Measurements from ENCODE around the gene PTX4. TPM values are rescaled to one million over a fixed set of nuclear protein-coding genes. Genes with fewer than 3 reads are reported as not detected.

PTX4 gene
- total and polyA plus RNA-seq, 3 donors from 2014 or later: 1.3 to 3.4 (median 1.7) TPM

DNA sequence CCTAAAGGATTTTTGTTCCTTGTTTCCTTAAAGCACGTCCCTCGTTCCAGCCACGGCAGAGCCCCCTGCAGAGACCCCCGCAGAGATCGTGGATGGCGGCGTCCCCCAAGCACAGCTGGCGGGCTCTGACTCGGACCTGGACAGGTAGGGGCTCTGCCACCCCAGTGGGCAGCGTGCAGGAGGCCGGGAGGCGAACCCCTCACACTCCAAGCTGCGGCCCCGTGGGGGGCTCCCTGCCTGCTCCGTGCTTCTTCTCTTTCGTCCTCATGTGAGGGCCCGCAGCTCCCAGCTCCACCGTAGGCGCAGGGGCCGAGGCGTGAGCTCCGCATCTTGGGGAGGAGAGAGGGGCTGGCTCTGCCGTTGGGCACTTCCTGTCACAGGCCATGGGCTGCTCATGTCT is 12.9 kb upstream of the PTX4 start:
- no peaks in the 10 kb centered on the region for H3K27me3 ChIP-seq
- no peak for DNase-seq
- TF ChIP-seq POLR2A (IDR thresholded peaks at IDR 0.05): no peak
- TF ChIP-seq, protein P1, sequence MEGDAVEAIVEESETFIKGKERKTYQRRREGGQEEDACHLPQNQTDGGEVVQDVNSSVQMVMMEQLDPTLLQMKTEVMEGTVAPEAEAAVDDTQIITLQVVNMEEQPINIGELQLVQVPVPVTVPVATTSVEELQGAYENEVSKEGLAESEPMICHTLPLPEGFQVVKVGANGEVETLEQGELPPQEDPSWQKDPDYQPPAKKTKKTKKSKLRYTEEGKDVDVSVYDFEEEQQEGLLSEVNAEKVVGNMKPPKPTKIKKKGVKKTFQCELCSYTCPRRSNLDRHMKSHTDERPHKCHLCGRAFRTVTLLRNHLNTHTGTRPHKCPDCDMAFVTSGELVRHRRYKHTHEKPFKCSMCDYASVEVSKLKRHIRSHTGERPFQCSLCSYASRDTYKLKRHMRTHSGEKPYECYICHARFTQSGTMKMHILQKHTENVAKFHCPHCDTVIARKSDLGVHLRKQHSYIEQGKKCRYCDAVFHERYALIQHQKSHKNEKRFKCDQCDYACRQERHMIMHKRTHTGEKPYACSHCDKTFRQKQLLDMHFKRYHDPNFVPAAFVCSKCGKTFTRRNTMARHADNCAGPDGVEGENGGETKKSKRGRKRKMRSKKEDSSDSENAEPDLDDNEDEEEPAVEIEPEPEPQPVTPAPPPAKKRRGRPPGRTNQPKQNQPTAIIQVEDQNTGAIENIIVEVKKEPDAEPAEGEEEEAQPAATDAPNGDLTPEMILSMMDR (IDR thresholded peaks at IDR 0.05): no peak
- H3K36me3 ChIP-seq (ENCODE audit: low read depth, missing control alignments): no peaks in the 10 kb centered on the region
- no peak overlapping the region for H3K4me3 ChIP-seq
- 93% methylated on average over 17 to 23 of the region's 23 CpGs for WGBS, 2 donors
- no peak overlapping the region for H3K27ac ChIP-seq
- H3K9me3 ChIP-seq: no peaks in the 10 kb centered on the region
- no peaks in the 10 kb centered on the region for H3K4me1 ChIP-seq
- intact Hi-C loops (cut with DNase I; ENCODE audit: low total_unique reads): no loop called here

DNA sequence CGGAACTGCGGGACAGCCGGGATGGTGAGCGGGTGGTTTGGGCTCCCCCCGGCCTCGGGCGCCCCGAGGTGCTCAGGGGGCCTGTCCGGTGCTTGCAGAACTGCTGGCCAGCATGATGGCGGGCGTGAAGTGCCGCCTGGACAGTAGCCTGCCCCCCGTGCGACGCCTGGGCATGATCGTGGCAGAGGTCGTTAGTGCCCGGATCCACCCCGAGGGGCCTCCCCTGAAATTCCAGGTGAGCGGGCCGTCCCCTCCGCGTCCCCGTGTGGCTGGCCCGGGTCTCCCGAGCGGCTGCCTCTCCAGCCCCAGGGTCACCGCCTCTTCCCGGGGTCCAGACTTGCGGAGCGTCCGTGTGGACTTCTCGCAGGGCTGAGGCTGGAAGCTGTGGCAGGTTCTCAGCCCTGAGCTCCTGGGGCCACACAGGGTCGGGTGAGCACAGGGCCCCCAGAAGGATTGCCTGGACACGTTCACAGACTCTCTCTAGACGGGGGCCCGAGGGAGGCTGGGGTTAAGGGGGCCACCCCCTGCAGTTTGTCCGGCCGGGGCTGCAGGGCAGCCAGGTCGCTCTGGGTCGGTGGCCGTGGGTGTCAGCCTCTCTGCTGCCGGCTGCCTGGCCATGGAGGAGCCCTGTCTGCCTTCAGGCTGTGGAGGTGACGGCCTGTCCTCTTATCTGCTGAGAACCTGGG is 11.9 kb upstream of the PTX4 start:
- no peak overlapping the region for H3K27ac ChIP-seq
- H3K9me3 ChIP-seq: no peaks in the 10 kb centered on the region
- H3K36me3 ChIP-seq (ENCODE audit: low read depth, missing control alignments): no peaks in the 10 kb centered on the region
- H3K27me3 ChIP-seq: no peaks in the 10 kb centered on the region
- WGBS, 2 donors: 91 to 94% methylated on average over 35 to 40 of the region's 44 CpGs
- no peak for DNase-seq
- intact Hi-C loops (cut with DNase I; ENCODE audit: low total_unique reads): no loop called here
- no peak overlapping the region for H3K4me3 ChIP-seq
- H3K4me1 ChIP-seq: no peaks in the 10 kb centered on the region
- no peak for TF ChIP-seq POLR2A (IDR thresholded peaks at IDR 0.05)
- TF ChIP-seq, protein P1 (IDR thresholded peaks at IDR 0.05): no peak

DNA sequence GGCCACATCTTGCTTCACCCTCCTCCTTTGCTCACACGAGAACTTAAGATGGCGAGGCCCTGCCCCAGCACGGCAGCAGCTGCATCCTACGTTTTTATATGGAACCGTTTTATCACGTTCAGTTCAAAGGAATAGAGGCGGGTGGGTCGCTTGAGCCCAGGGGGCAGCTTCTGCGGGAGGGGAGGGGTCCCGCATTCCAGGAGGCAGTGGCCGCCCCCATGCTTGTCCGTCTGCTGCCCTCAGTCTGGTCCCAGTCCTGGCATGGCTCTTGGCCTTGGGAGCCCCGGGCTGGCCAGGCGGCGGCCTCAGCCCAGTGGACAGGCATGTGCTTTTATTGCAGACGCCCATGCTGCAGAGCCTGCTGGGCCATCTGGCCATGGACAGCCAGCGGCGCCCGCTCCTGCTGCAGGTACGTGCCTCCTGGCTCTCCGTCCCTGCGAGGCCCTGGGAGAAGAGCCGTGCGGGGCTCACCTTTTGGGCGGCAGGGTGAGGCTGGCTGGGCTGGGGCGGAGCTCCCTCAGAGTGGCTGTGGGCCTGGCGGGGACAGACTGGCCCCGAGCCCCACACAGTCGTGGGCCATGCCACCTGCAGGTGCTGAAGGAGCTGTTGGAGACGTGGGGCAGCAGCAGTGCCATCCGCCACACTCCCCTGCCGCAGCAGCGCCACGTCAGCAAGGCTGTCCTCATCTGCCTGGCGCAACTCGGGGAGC is 11.2 kb upstream of the PTX4 start:
- H3K27me3 ChIP-seq: no peaks in the 10 kb centered on the region
- WGBS, 2 donors: 93 to 95% methylated on average over 18 to 36 of the region's 36 CpGs
- H3K27ac ChIP-seq: no peak overlapping the region
- TF ChIP-seq POLR2A (IDR thresholded peaks at IDR 0.05): no peak
- TF ChIP-seq, protein P1 (IDR thresholded peaks at IDR 0.05): no peak
- no peak overlapping the region for H3K4me3 ChIP-seq
- no peaks in the 10 kb centered on the region for H3K36me3 ChIP-seq (ENCODE audit: low read depth, missing control alignments)
- intact Hi-C loops (cut with DNase I; ENCODE audit: low total_unique reads): no loop called here
- H3K4me1 ChIP-seq: peaks cover 3% of the 10 kb centered on the region
- DNase-seq: no peak
- no peaks in the 10 kb centered on the region for H3K9me3 ChIP-seq

DNA sequence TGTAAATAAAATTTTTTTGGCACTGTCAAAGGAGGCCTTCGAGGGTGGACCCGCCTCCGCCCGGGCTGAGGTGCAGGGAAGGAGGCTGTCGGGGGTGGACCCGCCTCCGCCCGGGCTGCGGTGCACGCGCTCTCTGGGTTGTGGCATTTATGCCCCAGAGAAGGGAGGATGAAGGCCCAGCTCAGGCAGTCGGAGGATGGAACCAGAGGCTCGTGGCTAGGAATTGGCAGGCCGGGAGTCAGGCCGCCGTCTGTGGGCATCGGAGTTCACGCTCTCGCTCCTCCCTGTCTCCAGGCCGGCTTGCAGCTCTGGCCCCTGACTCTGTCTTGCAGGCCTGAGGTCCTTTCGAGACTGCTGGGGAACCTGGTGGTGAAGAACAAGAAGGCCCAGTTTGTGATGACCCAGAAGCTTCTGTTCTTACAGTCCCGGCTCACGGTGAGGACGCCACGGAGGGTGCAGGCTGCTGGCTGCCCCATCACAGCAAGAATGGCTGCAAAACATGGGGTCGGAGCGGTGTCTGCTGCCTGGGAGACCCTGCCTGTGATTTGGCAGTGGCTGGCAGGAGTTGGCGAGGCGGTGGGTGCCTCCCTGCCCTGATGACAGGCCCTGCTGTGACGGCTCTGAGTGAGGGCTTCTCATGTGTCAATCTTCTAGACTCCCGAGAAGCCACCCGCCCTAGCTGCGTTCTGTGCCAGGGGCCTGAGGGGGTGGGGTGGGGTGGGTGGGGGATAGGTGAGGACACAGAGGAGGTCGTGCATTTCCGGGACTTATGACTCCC is 10.3 kb upstream of the PTX4 start:
- no peak for TF ChIP-seq POLR2A (IDR thresholded peaks at IDR 0.05)
- TF ChIP-seq, protein P1 (IDR thresholded peaks at IDR 0.05): no peak
- WGBS, 2 donors: 93 to 95% methylated on average over 20 to 35 of the region's 35 CpGs
- Histone ChIP-seq H3K27ac (no peak overlapping the region), H3K9me3 (no peaks in the 10 kb centered on the region), H3K4me1 (peaks cover 9% of the 10 kb centered on the region), H3K4me3 (no peak overlapping the region), H3K36me3 (ENCODE audit: low read depth, missing control alignments) (no peaks in the 10 kb centered on the region), H3K27me3 (no peaks in the 10 kb centered on the region)
- DNase-seq: no peak
- intact Hi-C loops (cut with DNase I; ENCODE audit: low total_unique reads): no loop called here
